GM18870 (cell line): ENCODE data around the gene AKR1C8.

Experiments used
- ATAC-seq: cut with Tn5 transposase; IDR thresholded peaks from one replicate; pipeline ENCODE4 v1.9.1; 2021; ENCODE audit warnings: moderate library complexity; ENCODE audit not compliant: unreplicated experiment

Gene AKR1C8

DNA sequence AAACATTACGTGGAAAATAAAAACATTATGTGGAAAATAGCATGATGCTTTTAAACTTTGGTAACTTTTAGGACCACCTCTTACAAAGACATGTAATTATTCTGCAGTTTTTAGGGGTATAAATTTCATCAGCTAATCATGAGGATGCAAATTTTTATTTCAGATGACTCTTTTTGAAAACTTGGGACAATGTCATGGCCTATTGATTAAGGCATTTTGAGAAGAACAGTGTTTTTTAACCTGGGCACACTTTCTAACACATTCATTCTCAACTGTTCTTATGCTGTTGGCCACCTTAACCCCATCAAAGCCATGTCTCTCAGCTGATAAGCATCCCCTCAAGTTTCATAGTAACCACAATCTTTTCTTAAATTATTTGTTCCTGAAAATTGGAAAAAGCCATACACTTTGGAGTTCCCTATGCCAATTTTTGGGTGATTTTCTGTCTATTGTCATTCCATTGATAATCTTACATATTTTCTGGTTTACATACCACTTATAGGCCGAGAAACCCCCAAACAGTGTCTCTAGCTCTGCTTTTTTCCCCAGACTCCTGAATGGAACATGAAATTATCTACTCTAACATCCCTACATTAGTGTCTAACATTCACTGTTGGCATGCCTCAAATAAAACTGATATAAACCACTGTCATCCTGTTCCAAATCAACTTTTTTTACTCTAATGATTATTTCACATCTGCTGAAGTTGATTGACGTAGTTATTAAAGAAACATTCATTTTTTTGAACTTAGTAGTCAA, 76.1 kb downstream of the AKR1C8 start:
- ATAC-seq = no peak

DNA sequence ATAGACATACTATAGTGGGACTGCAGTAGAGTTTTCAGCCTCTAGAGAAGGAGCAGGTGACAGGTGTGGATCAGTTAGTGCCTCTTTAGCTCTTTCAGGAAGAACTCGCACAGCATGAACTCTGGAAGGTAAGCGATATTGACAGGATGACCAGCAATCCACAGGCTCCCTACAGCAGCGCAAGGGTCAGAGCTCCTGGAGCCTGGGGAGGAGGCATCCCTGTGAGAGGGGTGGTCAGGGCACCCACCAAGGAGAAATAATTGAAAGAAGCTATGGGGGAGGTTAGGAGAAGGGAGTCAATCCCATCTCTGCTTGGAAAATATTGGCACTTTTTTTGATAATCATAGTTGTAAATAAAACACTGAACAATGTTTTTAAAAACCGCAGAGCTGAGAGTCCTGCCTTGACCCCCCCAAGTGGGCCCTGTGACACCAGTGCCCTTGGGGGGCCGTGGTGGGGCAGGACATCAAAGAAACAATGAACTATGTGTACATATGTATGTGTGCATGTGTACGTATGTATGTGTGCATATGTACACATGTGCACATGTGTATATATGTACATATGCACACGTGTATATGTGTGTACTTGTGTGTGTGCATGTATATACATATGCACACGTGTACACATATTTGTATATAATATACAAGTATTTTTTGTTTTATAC, 77.0 kb downstream of the AKR1C8 start:
- ATAC-seq = no peak

DNA sequence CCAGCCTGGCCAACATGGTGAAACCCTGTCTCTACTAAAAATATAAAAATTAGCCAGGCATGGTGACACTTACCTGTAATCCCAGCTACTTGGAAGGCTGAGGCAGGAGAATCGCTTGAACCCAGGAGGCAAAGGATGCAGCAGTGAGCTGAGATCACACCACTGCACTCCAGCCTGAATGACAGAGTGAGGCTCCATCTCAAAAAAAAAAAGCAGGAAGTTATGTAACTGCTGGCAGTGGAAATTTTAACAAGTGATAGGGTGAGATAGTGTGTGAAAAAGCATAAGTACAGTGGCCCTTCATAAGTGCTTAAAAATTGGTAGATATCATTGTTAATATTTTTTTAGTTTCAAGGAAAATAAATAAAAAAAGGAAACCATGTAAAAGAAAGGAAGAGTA, 78.4 kb downstream of the AKR1C8 start:
- no peak for ATAC-seq

DNA sequence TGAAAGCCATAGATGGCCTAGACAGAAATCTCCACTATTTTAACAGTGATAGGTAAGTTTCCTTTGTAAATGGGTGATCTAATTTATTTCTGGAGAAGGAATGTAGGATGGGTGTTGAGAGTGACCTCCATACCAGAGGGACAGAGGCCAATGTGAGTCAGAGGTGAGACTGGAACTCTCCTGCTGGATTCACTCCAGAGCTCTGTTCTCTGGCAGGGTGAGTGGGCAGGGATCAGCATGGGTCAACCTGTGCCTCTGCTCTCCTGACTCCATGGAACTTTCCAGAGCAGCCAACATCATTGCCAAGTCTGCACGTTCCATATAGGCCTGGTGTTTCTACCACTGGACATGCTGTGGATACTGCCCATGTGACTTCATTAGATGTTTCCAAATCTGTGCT, 79.3 kb downstream of the AKR1C8 start:
- ATAC-seq = no peak
